HEK293 (cell line): ENCODE measurements around the gene IRGM.

ENCODE experiments used
- CTCF ChIP-seq: fragments of 450-650 bp; formaldehyde crosslinking; IDR thresholded peaks from 2 replicates; pipeline ENCODE4 v1.5.1; 2016; ENCODE audit warnings: missing biosample characterization, missing genetic modification characterization
- SP2 ChIP-seq: fragments of 450-650 bp; formaldehyde crosslinking; IDR thresholded peaks from 2 replicates; pipeline ENCODE4 v1.5.1; 2016; ENCODE audit warnings: missing biosample characterization, missing genetic modification characterization
- YY1 ChIP-seq: fragments of 450-650 bp; formaldehyde crosslinking; IDR thresholded peaks from 2 replicates; pipeline ENCODE4 v1.5.1; 2018; ENCODE audit warnings: missing biosample characterization, missing genetic modification characterization
- ZBTB10 ChIP-seq: fragments of 450-650 bp; formaldehyde crosslinking; IDR thresholded peaks from 2 replicates; pipeline ENCODE4 v1.5.1; 2016; ENCODE audit warnings: missing biosample characterization, missing genetic modification characterization
- ZBTB21 ChIP-seq: fragments of 450-650 bp; formaldehyde crosslinking; IDR thresholded peaks from 2 replicates; pipeline ENCODE4 v1.5.1; 2017; ENCODE audit warnings: missing biosample characterization, missing genetic modification characterization
- ZBTB6 ChIP-seq: fragments of 450-650 bp; formaldehyde crosslinking; IDR thresholded peaks from 2 replicates; pipeline ENCODE4 v1.5.1; 2017; ENCODE audit warnings: missing biosample characterization, missing genetic modification characterization
- ZBTB7A ChIP-seq: fragments of 450-650 bp; formaldehyde crosslinking; IDR thresholded peaks from 2 replicates; pipeline ENCODE4 v1.5.1; 2016; ENCODE audit warnings: low read depth, missing biosample characterization, missing genetic modification characterization
- ZNF112 ChIP-seq: fragments of 450-650 bp; formaldehyde crosslinking; IDR thresholded peaks from 2 replicates; pipeline ENCODE4 v1.5.0; 2017; ENCODE audit warnings: missing biosample characterization, missing genetic modification characterization
- ZNF341 ChIP-seq: fragments of 450-650 bp; formaldehyde crosslinking; IDR thresholded peaks from 2 replicates; pipeline ENCODE4; 2016; ENCODE audit warnings: low read depth, missing biosample characterization, missing genetic modification characterization
- ZNF416 ChIP-seq: fragments of 450-650 bp; formaldehyde crosslinking; IDR thresholded peaks from 2 replicates; pipeline ENCODE4 v1.5.1; 2016; ENCODE audit warnings: missing biosample characterization, missing genetic modification characterization
- ZNF529 ChIP-seq: fragments of 450-650 bp; formaldehyde crosslinking; IDR thresholded peaks from 2 replicates; pipeline ENCODE4 v1.5.1; 2017; ENCODE audit warnings: missing genetic modification characterization, missing biosample characterization; ENCODE audit not compliant: insufficient replicate concordance

- no peak for TF ChIP-seq ZNF341
- no peak for TF ChIP-seq YY1 (tag by site-specific recombination)
- TF ChIP-seq ZNF529 (tag by site-specific recombination): no peak
- no peak for TF ChIP-seq CTCF (tag by site-specific recombination)
- no peak for TF ChIP-seq ZBTB7A (tag by site-specific recombination)
- no peak for TF ChIP-seq ZBTB10
- no peak for TF ChIP-seq ZBTB6 (tag by site-specific recombination)
- no peak for TF ChIP-seq ZBTB21
- TF ChIP-seq SP2 (tag by site-specific recombination): no peak
- no peak for TF ChIP-seq ZNF416 (tag by site-specific recombination)
- TF ChIP-seq ZNF112: no peak
Observed at GRCh38 chr5:150895431-150896428, 49.4 kb downstream of the IRGM start.
